CD4-positive, alpha-beta T cell treated with Interleukin-21 for 1 hour (primary cell): ENCODE results near the gene TSEN54.
A peak's percentile ranks its signal among the peaks of the same experiment; 100 is the strongest.

Experiments
- DNase-seq: peaks from one replicate; pipeline ENCODE4 v3.0.0-alpha.2; 2020

The TSEN54 gene

GRCh38 chr17:75570034-75570676, 53.8 kb downstream of the TSEN54 start:
- DNase-seq: no peak

- DNase-seq: no peak
These were observed 54.4 kb downstream of the TSEN54 start for GRCh38 chr17:75570772-75571171.

- peak; percentile 35 for DNase-seq
These were observed 55.0 kb downstream of the TSEN54 start for GRCh38 chr17:75571197-75571884.

GRCh38 chr17:75571885-75572215, 55.5 kb downstream of the TSEN54 start:
- DNase-seq: no peak

DNA sequence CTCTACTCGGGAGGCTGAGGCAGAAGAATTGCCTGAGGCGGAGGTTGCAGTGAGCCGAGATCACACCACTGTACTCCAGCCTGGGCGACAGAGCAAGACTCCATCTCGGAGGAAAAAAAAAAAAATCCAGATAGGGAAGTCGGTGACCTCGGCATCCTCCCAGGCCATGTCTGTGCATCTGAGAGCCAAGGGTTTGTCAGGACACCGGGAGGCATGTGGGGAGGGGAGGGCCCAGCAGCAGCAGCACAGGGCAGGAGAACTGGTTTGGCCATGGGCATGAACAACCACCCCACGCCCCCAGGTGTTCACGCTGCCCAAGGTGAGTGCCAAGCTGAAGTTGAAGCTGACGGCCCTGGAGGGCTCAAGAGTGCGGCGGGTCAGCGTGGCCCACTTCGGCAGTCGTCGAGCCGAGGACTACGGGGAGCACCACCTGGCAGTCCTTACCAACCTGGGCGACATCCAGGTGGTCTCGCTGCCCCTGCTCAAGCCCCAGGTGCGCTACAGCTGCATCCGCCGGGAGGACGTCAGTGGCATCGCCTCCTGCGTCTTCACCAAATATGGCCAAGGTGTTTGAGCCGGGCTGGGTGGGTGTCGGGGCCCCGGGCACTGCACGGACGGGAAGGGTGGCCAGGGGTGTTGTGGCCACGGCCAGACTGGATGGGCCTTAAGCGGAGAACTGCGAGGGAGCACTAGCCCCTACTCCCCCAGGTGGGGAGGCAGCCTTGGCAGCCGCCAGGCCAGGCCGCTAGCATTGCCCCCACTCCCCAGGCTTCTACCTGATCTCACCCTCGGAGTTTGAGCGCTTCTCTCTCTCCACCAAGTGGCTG, 56.6 kb downstream of the TSEN54 start:
- no peak for DNase-seq

DNA sequence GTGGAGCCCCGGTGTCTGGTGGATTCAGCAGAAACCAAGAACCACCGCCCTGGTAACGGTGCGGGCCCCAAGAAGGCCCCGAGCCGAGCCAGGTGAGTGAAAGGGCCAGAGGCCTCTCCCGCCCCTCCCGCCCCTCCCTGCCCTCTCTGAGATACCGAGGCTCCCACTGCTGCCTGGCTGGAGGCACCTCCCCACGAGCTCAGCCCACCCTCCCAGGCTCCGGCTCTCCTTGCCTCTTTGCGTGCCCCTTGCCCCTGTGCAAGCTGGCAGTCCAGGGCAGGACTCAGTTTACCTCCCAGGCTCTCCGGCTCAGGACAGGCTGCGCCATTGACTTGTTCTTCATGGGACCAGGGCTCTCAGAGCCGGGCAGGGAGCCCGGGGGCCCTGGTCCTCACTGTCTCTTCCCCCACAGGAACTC, 57.2 kb downstream of the TSEN54 start:
- no peak for DNase-seq

- no peak for DNase-seq
These were observed 57.7 kb downstream of the TSEN54 start for GRCh38 chr17:75573994-75574393.
